ENCODE results near the gene SPATA12. TPM values are rescaled to one million over a fixed set of nuclear protein-coding genes. Genes with fewer than 3 reads are reported as not detected.

Gene SPATA12
- not detected for total RNA-seq

DNA sequence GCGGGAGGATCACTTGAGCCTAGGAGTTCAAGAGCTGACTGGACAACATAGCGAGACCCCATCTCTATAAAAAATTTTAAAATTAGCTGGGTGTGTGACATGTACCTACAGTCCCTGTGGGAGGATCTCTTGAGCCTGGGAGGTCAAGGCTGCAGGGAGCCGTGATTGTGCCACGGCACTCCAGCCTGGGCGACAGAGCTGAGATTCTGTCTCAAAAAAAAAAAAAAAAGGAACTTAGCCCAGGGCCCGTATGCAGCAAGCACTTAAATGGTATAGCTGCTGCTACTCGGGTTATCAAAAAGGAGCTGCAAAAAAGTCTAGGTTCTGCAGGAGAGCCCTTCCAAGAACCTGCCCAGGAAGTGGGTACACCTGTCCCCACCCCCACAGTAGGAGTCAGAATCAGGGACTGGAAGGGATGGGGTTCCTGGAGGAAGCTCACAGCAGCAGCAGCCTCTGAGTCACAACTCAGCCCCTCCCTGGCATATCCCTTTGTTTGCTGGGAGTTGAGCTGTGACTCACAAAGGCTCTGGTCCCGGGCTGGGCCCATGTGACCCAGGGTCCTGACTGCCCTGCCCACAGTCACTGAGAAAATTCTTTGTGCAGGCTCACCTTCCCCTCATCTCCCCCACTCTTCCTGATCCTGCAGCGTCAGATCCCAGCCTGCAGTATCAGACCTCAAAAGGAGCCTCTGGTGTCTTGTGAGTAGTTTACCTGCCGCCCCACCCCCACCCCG is at the start of gene SPATA12:
Gene SPATA12 (plus strand): TSS at position 576 of the 733 bp plus-strand sequence. CDS start 13,031 bp downstream, outside the sequence.
- peak; percentile 85 for DNase-seq
- in situ Hi-C loops (cut with MboI; ENCODE audit: low pct_ligation_motif_present in 1 of 4, low pct_unique_long_range_greater_than_20kb in 1 of 4, low sequenced_read_pairs in 3 of 4), result no loop called here
- Histone ChIP-seq H3K9me3 (no peaks in the 10 kb centered on the region), H3K36me3 (no peaks in the 10 kb centered on the region), H3K4me3 (no peak within 1 kb of the TSS), H3K27me3 (no peaks in the 10 kb centered on the region), H3K4me1 (peaks cover 7 to 40% (median 15%) of the 10 kb centered on the region in 4 donors), H3K27ac (peak within 1 kb of the TSS; percentile 66 to 88 (median 80))
- no peak for TF ChIP-seq EP300 (IDR thresholded peaks at IDR 0.05; ENCODE audit: low read depth)
- TF ChIP-seq POLR2AphosphoS5 (IDR thresholded peaks at IDR 0.05), result peak in 2 of 3 donors; percentile 46 to 65
- 48 to 93% methylated on average over 2 to 11 of the region's 11 CpGs for WGBS, 2 donors (ENCODE audit: low coverage in 1 of 2)
- intact Hi-C loops (cut with DNase I; ENCODE audit: low total_unique reads), result no loop called here

DNA sequence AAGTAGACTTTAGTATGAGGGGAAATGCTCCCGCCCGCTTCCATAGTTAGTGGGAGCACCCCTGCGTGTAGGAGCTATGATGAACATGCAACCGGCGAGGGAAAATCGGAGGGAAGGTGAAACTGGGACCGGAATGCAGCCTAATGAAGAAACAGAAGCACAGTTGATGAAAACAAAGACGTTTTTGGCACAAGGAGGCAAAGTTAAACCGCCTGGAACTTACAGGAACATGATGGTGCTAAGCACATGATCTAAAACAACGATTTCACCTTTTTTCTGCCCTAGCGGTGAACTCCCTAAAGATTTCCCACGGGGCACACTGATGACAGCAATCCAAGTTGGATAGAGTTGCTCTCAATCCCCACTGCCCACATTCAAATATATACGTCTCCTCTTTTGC is 49.4 kb upstream of the SPATA12 start:
- intact Hi-C loops (cut with DNase I; ENCODE audit: low total_unique reads), result no loop called here

GRCh38 chr3:57012847-57013246 is 47.6 kb upstream of the SPATA12 start:
- TF ChIP-seq EP300 (IDR thresholded peaks at IDR 0.05; ENCODE audit: low read depth), result no peak
- no peak for TF ChIP-seq POLR2A (IDR thresholded peaks at IDR 0.05)
- TF ChIP-seq POLR2AphosphoS5 (IDR thresholded peaks at IDR 0.05), result no peak
- TF ChIP-seq, protein P1, sequence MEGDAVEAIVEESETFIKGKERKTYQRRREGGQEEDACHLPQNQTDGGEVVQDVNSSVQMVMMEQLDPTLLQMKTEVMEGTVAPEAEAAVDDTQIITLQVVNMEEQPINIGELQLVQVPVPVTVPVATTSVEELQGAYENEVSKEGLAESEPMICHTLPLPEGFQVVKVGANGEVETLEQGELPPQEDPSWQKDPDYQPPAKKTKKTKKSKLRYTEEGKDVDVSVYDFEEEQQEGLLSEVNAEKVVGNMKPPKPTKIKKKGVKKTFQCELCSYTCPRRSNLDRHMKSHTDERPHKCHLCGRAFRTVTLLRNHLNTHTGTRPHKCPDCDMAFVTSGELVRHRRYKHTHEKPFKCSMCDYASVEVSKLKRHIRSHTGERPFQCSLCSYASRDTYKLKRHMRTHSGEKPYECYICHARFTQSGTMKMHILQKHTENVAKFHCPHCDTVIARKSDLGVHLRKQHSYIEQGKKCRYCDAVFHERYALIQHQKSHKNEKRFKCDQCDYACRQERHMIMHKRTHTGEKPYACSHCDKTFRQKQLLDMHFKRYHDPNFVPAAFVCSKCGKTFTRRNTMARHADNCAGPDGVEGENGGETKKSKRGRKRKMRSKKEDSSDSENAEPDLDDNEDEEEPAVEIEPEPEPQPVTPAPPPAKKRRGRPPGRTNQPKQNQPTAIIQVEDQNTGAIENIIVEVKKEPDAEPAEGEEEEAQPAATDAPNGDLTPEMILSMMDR (IDR thresholded peaks at IDR 0.05), result no peak
- Histone ChIP-seq H3K27me3 (no peaks in the 10 kb centered on the region), H3K4me3 (no peak overlapping the region), H3K4me1 (peaks cover 0 to 20% (median 13%) of the 10 kb centered on the region in 4 donors), H3K9me3 (no peaks in the 10 kb centered on the region), H3K27ac (peak overlapping the region in 1 of 4 donors; percentile 25), H3K36me3 (no peaks in the 10 kb centered on the region)
- intact Hi-C loops (cut with DNase I; ENCODE audit: low total_unique reads) (no loop called here), in situ Hi-C loops (cut with MboI; ENCODE audit: low pct_ligation_motif_present in 1 of 4, low pct_unique_long_range_greater_than_20kb in 1 of 4, low sequenced_read_pairs in 3 of 4) (no loop called here)
- WGBS, 2 donors (ENCODE audit: low coverage in 1 of 2), result 96% methylated on average over 22 of the region's 22 CpGs; no CpG with 5 or more reads in 1 of the 2 donors
- no peak for DNase-seq

More for the DNA sequence above, 49.4 kb upstream of the SPATA12 start:
- Histone ChIP-seq H3K27me3 (no peaks in the 10 kb centered on the region), H3K9me3 (no peaks in the 10 kb centered on the region), H3K4me1 (peaks cover 3 to 30% (median 27%) of the 10 kb centered on the region in 4 donors), H3K4me3 (no peak overlapping the region), H3K36me3 (no peaks in the 10 kb centered on the region), H3K27ac (peak overlapping the region; percentile 32 to 88 (median 47))
- no peak for TF ChIP-seq EP300 (IDR thresholded peaks at IDR 0.05; ENCODE audit: low read depth)
- TF ChIP-seq POLR2A (IDR thresholded peaks at IDR 0.05), result no peak
- TF ChIP-seq, protein P1 (IDR thresholded peaks at IDR 0.05), result no peak
- 67 to 73% methylated on average over 9 to 13 of the region's 13 CpGs for WGBS, 2 donors (ENCODE audit: low coverage in 1 of 2)
- in situ Hi-C loops (cut with MboI; ENCODE audit: low pct_ligation_motif_present in 1 of 4, low pct_unique_long_range_greater_than_20kb in 1 of 4, low sequenced_read_pairs in 3 of 4), result no loop called here
- no peak for DNase-seq

- DNase-seq, result no peak
- Histone ChIP-seq H3K9me3 (no peaks in the 10 kb centered on the region), H3K36me3 (no peaks in the 10 kb centered on the region), H3K4me3 (no peak overlapping the region), H3K4me1 (peaks cover 0 to 6% (median 0%) of the 10 kb centered on the region in 4 donors), H3K27me3 (no peaks in the 10 kb centered on the region), H3K27ac (peak overlapping the region in 3 of 4 donors; percentile 21 to 63 (median 24))
- WGBS, 2 donors (ENCODE audit: low coverage in 1 of 2), result 85 to 94% methylated on average over 4 to 7 of the region's 7 CpGs
- in situ Hi-C loops (cut with MboI; ENCODE audit: low pct_ligation_motif_present in 1 of 4, low pct_unique_long_range_greater_than_20kb in 1 of 4, low sequenced_read_pairs in 3 of 4), result no loop called here
- TF ChIP-seq POLR2AphosphoS5 (IDR thresholded peaks at IDR 0.05), result no peak
- no peak for TF ChIP-seq POLR2A (IDR thresholded peaks at IDR 0.05)
- no peak for TF ChIP-seq EP300 (IDR thresholded peaks at IDR 0.05; ENCODE audit: low read depth)
- TF ChIP-seq, protein P1 (IDR thresholded peaks at IDR 0.05), result no peak
- intact Hi-C loops (cut with DNase I; ENCODE audit: low total_unique reads), result no loop called here
Measured at GRCh38 chr3:57015350-57015729, 45.1 kb upstream of the SPATA12 start.
